ENCODE data around the gene GALNT15. TPM values are rescaled to one million over a fixed set of nuclear protein-coding genes. Genes with fewer than 3 reads are reported as not detected.

GALNT15 gene
- 0.11 TPM in 1 of 2 replicates, not detected in the other for total RNA-seq

GRCh38 chr3:16174389-16174788 is at the start of gene GALNT15:
TSS of gene GALNT15 (plus strand) at chr3:16174680. CDS start at chr3:16175152, 472 bp downstream.

GRCh38 chr3:16264708-16265454 is 90.4 kb downstream of the GALNT15 start, which contains the start of the genes DPH3 and OXNAD1:
TSS of gene DPH3 (minus strand) at chr3:16264943. CDS start at chr3:16264876, 67 bp downstream.
TSS of gene OXNAD1 (plus strand) at chr3:16265212. CDS start at chr3:16270953, 5,741 bp downstream.

Other genes with a start within 250 kb of the GALNT15 start
- gene DPH3, start 90.3 kb downstream of the GALNT15 start, total RNA-seq, result 13.7 and 21.4 TPM in 2 replicates
- gene OXNAD1, start 90.5 kb downstream of the GALNT15 start, total RNA-seq, result 7.5 and 8.9 TPM in 2 replicates

Measured in placental epithelial cell (primary cell).